ENCODE measurements around the gene SERPINB6. TPM values are rescaled to one million over a fixed set of nuclear protein-coding genes. Genes with fewer than 3 reads are reported as not detected.
"Not testable (repeated sequence)": the region's sequence is repeated elsewhere in the genome, so short reads cannot be mapped to it uniquely, and the experiment has no call there.

The SERPINB6 gene
- polyA plus RNA-seq, 6 donors from 2014 or later: 30.2 to 90.6 (median 71.2) TPM

GRCh38 chr6:2978923-2979322, 7.6 kb upstream of the SERPINB6 start:
- Mint-ChIP-seq H3K27me3 (peaks cover 9 to 61% (median 42%) of the 10 kb centered on the region in 3 donors), H3K4me1 (no peaks in the 10 kb centered on the region), H3K27ac (no peak overlapping the region), H3K9me3 (no peaks in the 10 kb centered on the region), H3K4me3 (no peak overlapping the region), H3K36me3 (no peaks in the 10 kb centered on the region)
- DNase-seq (no peak), ATAC-seq (ENCODE audit: low read depth in 2 of 2) (no peak)

GRCh38 chr6:2977799-2978590, 6.6 kb upstream of the SERPINB6 start:
- no peak overlapping the region for H3K4me3 Mint-ChIP-seq
- H3K36me3 Mint-ChIP-seq: no peaks in the 10 kb centered on the region
- no peak for ATAC-seq (ENCODE audit: low read depth in 2 of 2)
- peaks cover 13 to 51% (median 34%) of the 10 kb centered on the region in 3 donors for H3K27me3 Mint-ChIP-seq
- no peak for DNase-seq
- no peaks in the 10 kb centered on the region for H3K9me3 Mint-ChIP-seq
- H3K4me1 Mint-ChIP-seq: no peaks in the 10 kb centered on the region
- no peak overlapping the region for H3K27ac Mint-ChIP-seq

GRCh38 chr6:2977290-2977689, 5.9 kb upstream of the SERPINB6 start:
- no peaks in the 10 kb centered on the region for H3K9me3 Mint-ChIP-seq
- no peaks in the 10 kb centered on the region for H3K36me3 Mint-ChIP-seq
- peak overlapping the region in 1 of 6 donors; percentile 67 for H3K27ac Mint-ChIP-seq
- no peak overlapping the region for H3K4me3 Mint-ChIP-seq
- peaks cover 13 to 44% (median 33%) of the 10 kb centered on the region in 3 donors for H3K27me3 Mint-ChIP-seq
- peaks cover 0 to 5% (median under 1%) of the 10 kb centered on the region in 3 donors for H3K4me1 Mint-ChIP-seq
- ATAC-seq (ENCODE audit: low read depth in 2 of 2): no peak
- DNase-seq: no peak

GRCh38 chr6:2976571-2977085, 5.3 kb upstream of the SERPINB6 start:
- Mint-ChIP-seq H3K9me3 (no peaks in the 10 kb centered on the region), H3K4me3 (no peak overlapping the region), H3K27ac (peak overlapping the region in 1 of 6 donors; percentile 47), H3K27me3 (peaks cover 12 to 38% (median 26%) of the 10 kb centered on the region in 3 donors), H3K4me1 (peaks cover 0 to 12% (median 5%) of the 10 kb centered on the region in 3 donors), H3K36me3 (no peaks in the 10 kb centered on the region)
- DNase-seq: no peak
- no peak for ATAC-seq (ENCODE audit: low read depth in 2 of 2)

- no peaks in the 10 kb centered on the region for H3K9me3 Mint-ChIP-seq
- H3K4me1 Mint-ChIP-seq: peaks cover 0 to 12% (median 7%) of the 10 kb centered on the region in 3 donors
- ATAC-seq (ENCODE audit: low read depth in 2 of 2) (no peak), DNase-seq (no peak)
- H3K27me3 Mint-ChIP-seq: peaks cover 7 to 32% (median 20%) of the 10 kb centered on the region in 3 donors
- no peak overlapping the region for H3K4me3 Mint-ChIP-seq
- no peaks in the 10 kb centered on the region for H3K36me3 Mint-ChIP-seq
- no peak overlapping the region for H3K27ac Mint-ChIP-seq
These were observed 4.7 kb upstream of the SERPINB6 start for GRCh38 chr6:2976060-2976459.

- Mint-ChIP-seq H3K4me1 (peaks cover 8 to 28% (median 11%) of the 10 kb centered on the region in 3 donors), H3K27ac (no peak overlapping the region), H3K36me3 (no peaks in the 10 kb centered on the region), H3K27me3 (peaks cover 4 to 23% (median 13%) of the 10 kb centered on the region in 3 donors), H3K9me3 (no peaks in the 10 kb centered on the region), H3K4me3 (peak overlapping the region in 2 of 8 donors; percentile 51 to 95)
- DNase-seq (no peak), ATAC-seq (ENCODE audit: low read depth in 2 of 2) (no peak)
These were observed 2.3 kb upstream of the SERPINB6 start for GRCh38 chr6:2973676-2974075.

- ATAC-seq (ENCODE audit: low read depth in 2 of 2); H3K9me3 Mint-ChIP-seq; DNase-seq; H3K27ac Mint-ChIP-seq; H3K36me3 Mint-ChIP-seq: not testable (repeated sequence)
- peaks cover 8 to 32% (median 11%) of the 10 kb centered on the region in 3 donors for H3K4me1 Mint-ChIP-seq
- peaks cover 4 to 19% (median 13%) of the 10 kb centered on the region in 3 donors for H3K27me3 Mint-ChIP-seq
- peak overlapping the region in 2 of 8 donors; percentile 56 to 95 for H3K4me3 Mint-ChIP-seq
These were observed 1.8 kb upstream of the SERPINB6 start for GRCh38 chr6:2973180-2973579.

- H3K4me1 Mint-ChIP-seq: peaks cover 8 to 37% (median 14%) of the 10 kb centered on the region in 3 donors
These were observed 1.3 kb upstream of the SERPINB6 start for GRCh38 chr6:2972685-2973084.

GRCh38 chr6:2972219-2972487, 786 bp upstream of the SERPINB6 start:
- peak overlapping the region; percentile 49 to 95 (median 90) for H3K4me3 Mint-ChIP-seq
- H3K9me3 Mint-ChIP-seq; ATAC-seq (ENCODE audit: low read depth in 2 of 2); DNase-seq; H3K36me3 Mint-ChIP-seq; H3K27me3 Mint-ChIP-seq: not testable (repeated sequence)
- peak overlapping the region in 5 of 6 donors; percentile 71 to 93 (median 86) for H3K27ac Mint-ChIP-seq
- peaks cover 8 to 43% (median 19%) of the 10 kb centered on the region in 3 donors for H3K4me1 Mint-ChIP-seq

More at GRCh38 chr6:2972685-2973084, 1.3 kb upstream of the SERPINB6 start:
- Mint-ChIP-seq H3K4me3 (peak overlapping the region in 6 of 8 donors; percentile 47 to 95 (median 90)), H3K27ac (peak overlapping the region in 2 of 6 donors; percentile 39 to 92), H3K27me3 (peaks cover 4 to 14% (median 13%) of the 10 kb centered on the region in 3 donors)
- DNase-seq; ATAC-seq (ENCODE audit: low read depth in 2 of 2); H3K36me3 Mint-ChIP-seq; H3K9me3 Mint-ChIP-seq: not testable (repeated sequence)

- ATAC-seq (ENCODE audit: low read depth in 2 of 2): peak; percentile 63 to 64
- Mint-ChIP-seq H3K27ac (peak overlapping the region; percentile 5 to 95 (median 90)), H3K9me3 (no peaks in the 10 kb centered on the region), H3K4me1 (peaks cover 8 to 47% (median 22%) of the 10 kb centered on the region in 3 donors), H3K27me3 (peaks cover 0 to 5% (median 4%) of the 10 kb centered on the region in 3 donors), H3K36me3 (no peaks in the 10 kb centered on the region), H3K4me3 (peak overlapping the region; percentile 81 to 96 (median 93))
- peak; percentile 43 for DNase-seq
These were observed 481 bp downstream of the SERPINB6 start for GRCh38 chr6:2970753-2971419.

GRCh38 chr6:2970034-2970685, 1.2 kb downstream of the SERPINB6 start:
- Mint-ChIP-seq H3K9me3 (no peaks in the 10 kb centered on the region), H3K4me3 (peak overlapping the region; percentile 81 to 96 (median 92)), H3K36me3 (no peaks in the 10 kb centered on the region), H3K4me1 (peaks cover 8 to 47% (median 22%) of the 10 kb centered on the region in 3 donors), H3K27ac (peak overlapping the region; percentile 5 to 95 (median 78)), H3K27me3 (peaks cover 0 to 5% (median 4%) of the 10 kb centered on the region in 3 donors)
- DNase-seq (no peak), ATAC-seq (ENCODE audit: low read depth in 2 of 2) (no peak)

GRCh38 chr6:2969549-2969948, 1.8 kb downstream of the SERPINB6 start:
- ATAC-seq (ENCODE audit: low read depth in 2 of 2): no peak
- H3K4me1 Mint-ChIP-seq: peaks cover 8 to 47% (median 22%) of the 10 kb centered on the region in 3 donors
- no peaks in the 10 kb centered on the region for H3K36me3 Mint-ChIP-seq
- peaks cover 0 to 5% (median 4%) of the 10 kb centered on the region in 3 donors for H3K27me3 Mint-ChIP-seq
- DNase-seq: no peak
- no peaks in the 10 kb centered on the region for H3K9me3 Mint-ChIP-seq
- H3K4me3 Mint-ChIP-seq: peak overlapping the region in 5 of 8 donors; percentile 41 to 91 (median 73)
- peak overlapping the region in 4 of 6 donors; percentile 42 to 88 (median 77) for H3K27ac Mint-ChIP-seq

GRCh38 chr6:2968600-2969135, 2.7 kb downstream of the SERPINB6 start:
- DNase-seq (no peak), ATAC-seq (ENCODE audit: low read depth in 2 of 2) (no peak)
- H3K4me3 Mint-ChIP-seq: peak overlapping the region in 4 of 8 donors; percentile 12 to 91 (median 40)
- no peaks in the 10 kb centered on the region for H3K36me3 Mint-ChIP-seq
- H3K27ac Mint-ChIP-seq: peak overlapping the region in 3 of 6 donors; percentile 18 to 66 (median 48)
- peaks cover 8 to 48% (median 22%) of the 10 kb centered on the region in 3 donors for H3K4me1 Mint-ChIP-seq
- H3K27me3 Mint-ChIP-seq: peaks cover 0 to 5% (median 4%) of the 10 kb centered on the region in 3 donors
- no peaks in the 10 kb centered on the region for H3K9me3 Mint-ChIP-seq

All from naive B cell (primary cell).